ENCODE data around the gene SRP14.
"Not testable (repeated sequence)": the region's sequence is repeated elsewhere in the genome, so short reads cannot be mapped to it uniquely, and the experiment has no call there.

SRP14 gene, protein sequence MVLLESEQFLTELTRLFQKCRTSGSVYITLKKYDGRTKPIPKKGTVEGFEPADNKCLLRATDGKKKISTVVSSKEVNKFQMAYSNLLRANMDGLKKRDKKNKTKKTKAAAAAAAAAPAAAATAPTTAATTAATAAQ

DNA sequence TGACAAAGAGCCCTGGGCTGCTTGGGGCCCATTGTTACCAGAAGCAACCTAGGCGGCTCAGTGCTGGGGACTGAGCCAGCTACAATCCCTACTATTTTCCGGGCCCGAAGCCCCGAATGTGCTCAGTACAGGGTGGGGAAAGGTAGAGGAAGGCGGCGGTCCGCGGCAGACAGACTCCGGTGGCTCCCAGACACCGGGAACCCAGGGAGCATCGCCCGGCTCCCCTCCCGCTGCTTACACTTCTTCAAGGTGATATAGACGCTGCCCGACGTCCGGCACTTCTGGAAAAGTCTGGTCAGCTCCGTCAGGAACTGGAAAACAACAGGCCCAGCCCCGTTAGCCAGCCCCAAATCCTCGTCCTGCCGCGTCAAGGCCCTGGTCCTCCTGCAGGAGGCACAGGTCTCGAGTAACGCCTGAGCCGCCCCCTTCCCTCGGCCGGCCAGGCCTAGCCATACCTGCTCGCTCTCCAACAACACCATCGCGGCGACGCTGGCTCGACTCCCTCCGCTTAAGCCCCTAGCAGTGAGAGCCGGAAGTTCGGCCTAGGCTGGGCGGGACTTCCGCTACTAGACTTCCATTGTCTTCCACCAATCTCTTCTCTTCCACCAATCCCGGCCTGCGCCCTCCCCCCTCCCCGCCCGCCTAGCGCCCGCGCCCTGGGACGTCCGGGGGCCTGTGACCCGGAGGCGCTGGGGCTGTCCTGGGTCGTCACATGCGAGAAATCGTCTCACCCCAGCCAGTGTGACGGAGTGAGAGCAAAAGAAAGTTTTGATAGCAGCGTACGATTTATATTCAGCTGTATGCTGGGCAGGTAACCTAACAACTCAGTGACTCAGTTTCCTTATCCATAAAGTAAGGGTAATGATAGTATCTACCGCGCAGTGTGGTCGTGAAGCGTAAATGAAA is at the start of gene SRP14:
TSS of gene SRP14 (minus strand) at position 544 of the 906 bp plus-strand sequence. CDS start at position 479, 65 bp downstream.
- peak; percentile 91 for DNase-seq

DNA sequence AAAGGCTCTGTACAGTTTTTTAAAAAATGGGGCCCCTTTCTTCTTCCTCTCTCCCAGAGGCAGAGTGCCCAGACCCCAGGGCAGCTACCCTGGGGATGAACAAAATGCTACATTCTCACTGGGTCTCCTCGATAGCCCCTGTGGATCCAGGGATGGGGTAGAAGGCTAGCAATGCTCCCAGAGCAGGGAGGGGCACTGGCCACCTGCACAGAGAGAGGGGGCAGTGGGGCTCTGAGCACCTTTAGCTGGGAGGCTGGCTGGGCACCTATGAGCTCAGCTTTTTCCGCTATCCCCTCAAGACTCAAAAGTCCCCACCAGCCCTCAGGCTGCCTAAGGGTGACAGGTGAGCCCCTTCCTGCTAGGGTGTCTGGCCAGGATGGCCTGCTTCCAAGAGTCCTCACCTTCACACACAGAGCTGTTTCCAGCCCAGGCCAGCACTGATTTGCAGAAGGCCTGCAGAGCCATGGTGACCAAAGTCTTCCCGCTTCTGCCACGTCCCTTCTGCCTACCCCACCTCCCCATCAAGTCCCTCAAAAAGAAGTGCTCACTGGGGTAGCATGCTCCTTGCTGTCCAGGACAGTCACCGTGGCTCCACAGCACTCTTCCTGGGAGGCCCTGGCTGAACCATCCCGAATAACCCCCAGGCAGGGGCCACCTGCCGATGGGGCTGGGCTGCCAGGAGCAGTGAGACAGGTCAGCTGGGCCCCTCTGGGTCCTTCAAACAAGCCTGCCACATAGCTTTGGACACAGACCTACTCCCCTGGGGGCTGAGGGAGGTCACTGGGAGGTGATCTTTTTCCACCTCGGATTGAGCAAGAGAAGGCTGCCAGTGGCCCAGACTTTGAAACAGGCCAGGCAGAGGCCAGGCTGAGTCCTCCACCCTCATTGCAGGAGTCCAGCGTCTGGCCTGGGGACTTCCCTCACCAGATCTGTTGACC is 49.3 kb upstream of the SRP14 start:
- no peak for DNase-seq

DNA sequence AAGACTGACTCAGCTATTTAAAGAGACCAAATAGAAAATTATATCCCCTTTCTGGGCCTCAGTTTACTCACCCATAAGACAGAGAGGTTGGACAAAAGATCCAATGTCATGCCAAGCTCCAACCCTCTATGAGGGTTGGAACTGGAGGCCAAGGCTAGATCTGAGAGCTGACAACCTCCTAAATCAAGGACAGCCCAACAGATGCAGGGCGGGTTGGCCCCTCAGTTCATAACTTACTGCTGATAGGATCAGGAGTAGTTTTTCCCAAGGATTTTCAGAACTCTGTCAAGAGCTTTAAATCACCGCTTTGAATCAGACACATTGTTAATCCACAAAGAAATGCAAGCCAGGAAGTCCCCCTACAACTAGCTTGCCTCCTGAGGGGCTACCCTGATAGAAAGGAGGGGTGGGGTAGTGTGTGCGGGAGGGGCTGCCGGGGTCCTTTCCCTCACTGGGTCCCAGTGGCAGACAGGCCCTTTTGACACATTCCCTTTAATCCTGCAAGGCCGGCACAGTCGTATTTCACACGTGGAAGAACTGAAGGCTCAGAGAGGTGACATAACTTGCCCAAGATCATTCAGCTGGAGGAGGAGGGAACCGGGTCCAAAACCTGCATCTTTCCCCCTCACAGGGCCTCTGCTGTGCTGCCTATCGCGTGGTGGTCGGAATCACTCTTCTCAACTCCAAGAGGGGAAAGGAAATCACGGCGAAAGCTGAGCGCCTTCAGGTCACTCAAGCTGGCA is 48.3 kb upstream of the SRP14 start:
- no peak for DNase-seq

DNA sequence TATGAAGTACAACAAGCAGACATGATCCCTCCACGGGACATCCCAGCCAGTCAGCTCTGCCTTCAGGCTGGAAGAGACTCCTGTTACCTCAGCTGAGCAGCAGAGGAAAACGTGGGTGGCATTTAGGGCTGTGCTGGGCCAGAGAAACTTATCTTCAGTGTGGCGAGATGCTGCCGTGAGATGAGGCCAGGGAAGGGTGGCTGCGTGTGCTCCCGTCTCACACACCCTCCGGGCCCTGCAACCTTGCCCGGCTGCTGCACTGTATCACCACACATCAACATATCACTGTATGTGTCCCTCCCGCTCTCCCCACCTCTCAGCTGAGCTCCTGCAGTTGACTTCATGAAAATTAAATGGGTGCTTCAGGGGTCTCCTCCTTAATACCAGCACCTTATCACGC is 46.3 kb upstream of the SRP14 start:
- DNase-seq, result no peak

DNA sequence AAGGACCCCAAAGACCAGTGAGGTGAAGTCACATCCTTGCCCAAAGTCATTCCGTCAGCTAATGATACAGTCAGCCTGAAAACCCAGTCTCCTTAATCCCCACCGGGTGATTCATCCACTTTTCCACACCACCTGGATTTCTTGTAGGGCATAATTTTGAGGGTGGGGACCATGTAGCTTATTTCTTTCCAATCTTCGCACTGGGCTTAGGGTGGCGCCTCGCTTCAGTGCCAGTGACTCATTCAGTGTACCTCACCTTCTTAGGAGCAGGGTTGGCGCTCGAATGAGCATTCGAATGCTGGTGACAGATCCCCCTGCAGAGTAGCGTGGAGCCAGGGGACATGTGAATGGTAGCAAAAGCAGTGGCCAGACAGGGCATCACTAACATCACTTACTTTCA is 45.7 kb upstream of the SRP14 start:
- DNase-seq, result no peak

DNA sequence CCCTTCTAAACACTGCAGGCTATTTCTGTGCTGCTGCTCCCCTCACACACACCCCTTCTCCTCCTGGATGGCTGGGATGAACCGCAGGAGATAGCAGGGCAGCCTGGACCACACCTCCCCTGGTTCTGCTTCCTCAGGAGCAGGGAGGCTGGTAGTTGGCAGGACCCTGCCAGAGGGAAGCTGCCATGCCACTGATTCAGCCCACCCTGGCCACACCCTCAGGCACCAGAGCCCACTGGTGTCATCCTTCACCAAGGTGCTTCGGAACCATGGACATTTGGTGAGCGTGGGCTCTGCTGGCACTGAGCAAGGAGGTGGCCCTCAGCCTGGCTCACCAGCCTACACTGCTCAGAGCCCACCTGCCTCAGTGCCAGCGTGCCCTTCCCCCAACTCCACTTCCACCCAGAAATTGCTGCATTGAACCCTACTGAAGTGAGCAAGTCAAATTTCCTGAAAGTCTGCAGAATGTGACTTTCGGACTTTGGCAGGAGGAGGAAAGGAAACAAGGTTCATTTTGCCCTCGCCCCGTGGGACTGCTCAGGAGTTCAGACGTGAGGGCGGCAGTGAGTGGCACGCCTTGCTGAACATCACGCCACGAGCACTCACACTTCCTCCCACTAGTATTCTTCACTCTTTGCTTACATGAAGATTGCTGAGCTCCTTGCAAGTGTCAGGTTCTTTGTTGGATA is 43.4 kb upstream of the SRP14 start:
- DNase-seq, result no peak

DNA sequence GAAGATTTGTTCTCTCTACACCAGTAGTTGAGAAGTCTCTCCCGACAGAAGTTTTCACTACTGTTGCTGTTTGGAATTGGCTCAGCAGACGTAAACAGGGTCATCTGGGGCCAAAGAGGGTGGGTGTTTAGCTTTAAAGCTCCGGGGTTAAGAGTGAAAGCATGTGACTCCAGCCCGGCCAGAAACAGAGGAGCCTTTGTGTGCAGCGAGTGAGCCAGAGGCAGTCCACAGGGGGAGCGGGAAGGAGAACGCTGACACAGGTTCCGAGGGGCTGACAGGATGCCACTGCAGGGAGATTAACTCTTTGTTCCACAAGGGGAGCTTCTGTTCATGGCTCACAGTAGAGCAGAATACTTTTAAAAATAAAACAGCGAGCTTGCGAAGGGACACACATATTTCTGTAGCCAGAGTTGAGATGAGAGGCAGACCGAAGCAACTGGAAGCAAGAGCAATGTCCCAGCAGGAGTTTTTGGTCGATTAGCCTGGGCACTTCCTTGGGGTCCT is 42.8 kb upstream of the SRP14 start:
- DNase-seq, result no peak

DNA sequence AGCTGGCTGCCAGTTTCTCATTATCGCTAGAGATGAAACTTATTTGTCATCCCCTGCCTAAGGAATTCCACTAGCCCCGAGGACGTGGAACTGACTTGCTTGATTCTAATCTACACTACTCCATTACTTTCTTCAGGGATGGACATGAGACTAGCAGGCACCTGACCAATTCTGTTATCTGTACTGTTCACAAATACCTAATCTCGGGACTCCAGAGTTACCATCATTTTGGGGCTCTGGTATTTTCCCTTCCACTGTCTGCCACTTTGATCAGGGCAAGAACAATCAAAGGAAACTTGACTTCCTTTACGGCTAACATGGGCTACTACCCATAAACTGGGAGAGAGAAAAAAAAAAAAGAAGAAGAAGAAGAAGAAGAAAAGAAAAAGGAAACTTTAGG is 41.9 kb upstream of the SRP14 start:
- DNase-seq, result no peak

DNA sequence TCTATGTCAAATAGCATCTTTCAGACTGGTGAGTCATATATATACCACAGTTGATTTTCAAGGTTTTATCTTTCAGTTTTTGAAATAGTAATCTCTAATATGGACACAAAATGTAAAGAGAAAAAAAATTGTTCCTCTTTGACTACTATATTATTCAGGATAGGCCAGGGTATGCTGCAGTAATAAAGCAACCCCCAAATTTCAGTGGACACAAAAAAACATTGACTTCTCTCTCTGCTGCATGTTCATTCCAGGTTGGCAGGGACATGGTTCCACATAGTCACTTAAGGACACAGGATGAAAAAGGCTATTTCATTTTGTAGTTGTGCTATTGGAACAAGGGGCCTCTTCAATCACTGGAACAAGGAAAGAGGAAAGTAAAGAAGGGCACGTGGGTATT is 41.1 kb upstream of the SRP14 start:
- no peak for DNase-seq

DNA sequence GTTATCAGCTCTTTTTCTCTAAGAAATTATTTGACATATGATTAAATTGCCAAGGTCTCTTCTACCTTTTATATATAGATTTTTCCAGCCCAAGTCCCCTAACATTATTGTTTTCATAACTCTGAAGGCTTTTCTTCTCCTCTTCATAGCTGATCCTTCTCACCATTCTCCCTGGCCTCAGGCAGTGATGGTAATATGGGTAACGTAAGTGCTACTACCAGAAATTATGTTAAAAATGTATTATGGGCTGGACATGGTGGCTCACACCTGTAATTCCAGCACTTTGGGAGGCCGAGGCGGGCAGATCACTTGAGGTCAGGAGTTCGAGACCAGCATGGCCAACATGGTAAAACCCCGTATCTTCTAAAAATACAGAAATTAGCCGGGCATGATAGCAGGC is 40.5 kb upstream of the SRP14 start:
- DNase-seq, result no peak

DNA sequence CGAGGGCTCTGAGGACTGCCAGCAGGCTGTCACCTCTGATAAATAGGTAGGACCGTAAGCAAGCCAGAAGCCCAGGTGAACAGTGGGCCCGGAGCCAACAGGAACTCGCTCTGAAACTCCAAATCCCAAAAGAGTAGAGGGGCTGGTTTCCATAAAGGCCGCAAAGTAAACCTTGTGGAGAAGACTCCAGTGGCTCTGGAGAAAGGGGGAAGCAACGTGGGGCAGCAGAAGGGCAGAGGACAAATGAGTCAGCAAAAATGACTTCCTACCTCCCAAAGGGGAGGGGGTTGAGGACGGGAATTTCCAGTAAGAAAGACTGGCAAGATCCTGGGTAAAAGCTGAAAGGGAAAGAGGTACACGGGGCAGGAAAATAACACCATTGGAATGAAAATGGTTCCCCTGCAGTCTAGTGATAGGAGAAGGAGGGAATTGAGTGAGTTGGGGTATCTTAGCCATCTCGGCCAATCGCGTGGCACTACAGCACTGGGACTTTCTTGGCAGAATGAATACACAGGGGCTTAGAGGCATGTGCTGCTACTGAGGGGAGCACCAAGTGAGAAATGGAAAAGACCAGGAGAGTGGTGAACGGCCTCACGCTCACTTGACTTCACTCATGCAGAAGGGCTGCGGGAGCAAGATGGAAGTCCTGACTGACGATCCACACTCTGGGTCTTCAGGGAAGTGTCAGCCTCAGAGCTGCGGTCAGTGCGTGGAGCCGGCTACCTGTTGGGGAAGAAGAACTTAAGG is 36.5 kb upstream of the SRP14 start:
- no peak for DNase-seq

DNA sequence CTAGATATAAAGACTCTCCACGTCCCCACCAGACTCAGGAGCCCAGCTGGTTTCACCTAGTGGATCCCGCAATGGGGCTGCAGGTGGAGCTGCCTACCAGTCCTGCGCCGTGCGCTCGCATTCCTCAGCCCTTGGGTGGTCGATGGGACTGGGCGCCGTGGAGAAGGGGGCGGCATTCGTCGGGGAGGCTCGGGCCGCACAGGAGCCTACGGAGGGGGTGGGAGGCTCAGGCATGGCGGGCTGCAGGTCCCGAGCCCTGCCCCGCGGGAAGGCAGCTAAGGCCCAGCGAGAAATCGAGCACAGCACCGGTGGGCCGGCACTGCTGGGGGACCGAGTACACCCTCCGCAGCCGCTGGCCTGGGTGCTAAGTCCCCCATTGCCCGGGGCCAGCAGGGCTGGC is 35.7 kb upstream of the SRP14 start:
- not testable (repeated sequence) for DNase-seq

DNA sequence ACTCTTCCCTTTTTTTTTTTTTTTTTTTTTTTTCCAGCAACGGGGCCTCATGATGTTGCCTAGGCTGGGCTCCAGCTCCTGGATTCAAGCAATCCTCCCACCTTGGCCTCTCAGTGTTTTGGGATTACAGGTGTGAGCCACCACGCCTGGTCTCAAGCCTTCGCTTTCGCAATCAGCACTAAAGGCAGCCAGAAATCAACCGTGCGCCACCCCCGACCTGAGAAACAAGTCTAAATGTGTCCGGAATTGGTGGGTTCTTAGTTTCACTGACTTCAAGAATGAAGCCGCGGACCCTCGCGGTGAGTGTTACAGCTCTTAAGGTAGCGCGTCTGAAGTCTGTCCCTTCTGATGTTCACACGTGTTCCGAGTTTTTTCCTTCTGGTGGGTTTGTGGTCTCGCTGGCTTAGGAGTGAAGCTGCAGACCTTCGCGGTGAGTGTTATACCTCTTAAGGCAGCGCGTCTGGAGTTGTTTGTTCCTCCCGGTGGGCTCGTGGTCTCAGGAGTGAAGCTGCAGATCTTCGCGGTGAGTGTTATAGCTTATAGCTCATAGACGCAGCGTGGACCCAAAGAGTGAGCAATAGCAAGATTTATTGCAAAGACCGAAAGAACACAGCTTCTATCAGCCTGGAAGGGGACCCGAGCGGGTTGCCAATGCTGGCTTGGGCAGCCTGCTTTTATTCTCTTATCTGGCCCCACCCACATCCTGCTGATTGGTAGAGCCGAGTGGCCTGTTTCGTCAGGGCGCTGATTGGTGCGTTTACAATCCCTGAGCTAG is 34.9 kb upstream of the SRP14 start:
- not testable (repeated sequence) for DNase-seq

DNA sequence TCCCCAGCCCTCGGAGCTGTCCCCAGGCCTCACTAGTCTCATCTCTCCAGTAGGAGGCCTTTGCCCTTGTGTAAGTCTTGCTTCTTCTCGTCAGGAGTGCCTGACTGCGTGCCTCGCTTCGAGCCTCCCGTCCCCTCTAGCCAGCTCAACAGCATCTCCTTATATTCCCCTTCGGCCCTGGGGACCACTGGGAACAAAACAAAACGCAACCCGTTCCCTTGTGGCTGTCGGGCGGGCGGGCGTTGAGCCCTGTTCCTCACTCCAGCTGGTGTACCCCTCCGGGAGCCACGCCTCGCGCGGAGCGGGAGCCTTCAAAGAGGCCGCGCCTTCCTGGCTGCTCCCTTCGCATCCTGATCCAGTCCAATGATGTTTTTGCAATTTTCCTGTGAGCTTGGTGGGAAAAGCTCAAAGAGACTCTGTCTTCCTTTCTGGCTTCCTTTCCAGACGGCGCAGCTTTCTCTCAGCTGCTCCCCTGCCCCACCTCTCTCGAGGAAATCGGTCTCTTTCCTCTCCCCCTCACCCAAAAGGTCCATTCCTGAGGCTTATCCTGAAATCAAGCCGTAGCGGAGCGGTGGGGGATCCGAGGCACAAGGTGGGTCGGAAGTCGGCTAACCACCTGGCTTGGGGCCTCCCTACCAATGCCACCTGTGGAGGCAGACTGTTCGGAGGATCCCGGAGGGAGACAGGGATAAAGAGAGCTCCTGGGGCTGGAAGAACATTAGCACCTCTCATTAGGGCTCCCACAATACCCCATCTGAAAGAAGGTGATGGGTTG is 33.4 kb upstream of the SRP14 start:
- DNase-seq, result no peak

DNA sequence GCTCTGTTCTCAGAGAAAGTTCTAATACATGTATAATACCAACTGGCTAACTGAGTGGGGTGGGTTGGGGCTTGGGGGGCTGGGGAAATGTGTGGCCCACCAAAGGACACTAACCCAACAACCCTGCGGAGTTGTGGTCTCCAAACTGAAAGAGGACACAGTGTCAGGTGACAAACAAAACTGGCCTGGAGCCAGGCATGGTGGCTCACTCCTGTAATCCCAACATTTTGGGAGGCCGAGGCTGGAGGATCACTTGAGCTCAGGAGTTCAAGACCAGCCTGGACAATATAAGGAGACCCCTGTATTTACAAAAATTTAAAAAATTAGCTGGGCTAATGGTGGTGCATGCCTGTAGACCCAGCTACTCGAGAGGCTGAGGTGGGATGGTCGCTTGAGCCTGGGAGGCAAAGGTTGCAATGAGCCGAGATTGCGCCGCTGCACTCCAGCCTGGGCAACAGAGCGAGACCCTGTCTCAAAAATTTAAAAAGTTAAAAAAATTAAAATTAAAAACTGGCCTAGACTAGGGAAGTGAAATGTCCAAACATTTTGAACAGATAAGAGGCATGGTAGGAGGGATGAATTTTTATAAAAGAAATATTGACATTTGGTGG is 31.7 kb upstream of the SRP14 start:
- no peak for DNase-seq

DNA sequence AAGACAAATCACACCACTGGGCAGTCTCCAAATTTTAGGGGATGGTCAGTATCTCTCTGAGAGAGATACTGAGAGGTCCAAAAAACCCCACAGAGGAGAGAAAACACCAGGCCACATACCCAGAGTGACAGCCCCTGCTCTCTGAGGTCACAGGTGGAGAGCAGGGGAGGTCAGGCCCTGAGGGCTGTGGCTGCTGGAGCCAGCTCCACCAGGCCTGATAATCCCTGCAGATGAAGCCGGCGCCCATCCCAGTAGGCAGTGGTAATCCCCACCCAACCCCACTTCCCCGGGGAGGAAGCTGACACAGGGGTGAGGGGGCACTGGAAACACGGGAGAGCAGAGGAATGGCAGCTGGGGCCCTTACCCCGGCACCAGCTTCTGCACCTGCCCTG is 31.2 kb upstream of the SRP14 start:
- DNase-seq, result no peak

DNA sequence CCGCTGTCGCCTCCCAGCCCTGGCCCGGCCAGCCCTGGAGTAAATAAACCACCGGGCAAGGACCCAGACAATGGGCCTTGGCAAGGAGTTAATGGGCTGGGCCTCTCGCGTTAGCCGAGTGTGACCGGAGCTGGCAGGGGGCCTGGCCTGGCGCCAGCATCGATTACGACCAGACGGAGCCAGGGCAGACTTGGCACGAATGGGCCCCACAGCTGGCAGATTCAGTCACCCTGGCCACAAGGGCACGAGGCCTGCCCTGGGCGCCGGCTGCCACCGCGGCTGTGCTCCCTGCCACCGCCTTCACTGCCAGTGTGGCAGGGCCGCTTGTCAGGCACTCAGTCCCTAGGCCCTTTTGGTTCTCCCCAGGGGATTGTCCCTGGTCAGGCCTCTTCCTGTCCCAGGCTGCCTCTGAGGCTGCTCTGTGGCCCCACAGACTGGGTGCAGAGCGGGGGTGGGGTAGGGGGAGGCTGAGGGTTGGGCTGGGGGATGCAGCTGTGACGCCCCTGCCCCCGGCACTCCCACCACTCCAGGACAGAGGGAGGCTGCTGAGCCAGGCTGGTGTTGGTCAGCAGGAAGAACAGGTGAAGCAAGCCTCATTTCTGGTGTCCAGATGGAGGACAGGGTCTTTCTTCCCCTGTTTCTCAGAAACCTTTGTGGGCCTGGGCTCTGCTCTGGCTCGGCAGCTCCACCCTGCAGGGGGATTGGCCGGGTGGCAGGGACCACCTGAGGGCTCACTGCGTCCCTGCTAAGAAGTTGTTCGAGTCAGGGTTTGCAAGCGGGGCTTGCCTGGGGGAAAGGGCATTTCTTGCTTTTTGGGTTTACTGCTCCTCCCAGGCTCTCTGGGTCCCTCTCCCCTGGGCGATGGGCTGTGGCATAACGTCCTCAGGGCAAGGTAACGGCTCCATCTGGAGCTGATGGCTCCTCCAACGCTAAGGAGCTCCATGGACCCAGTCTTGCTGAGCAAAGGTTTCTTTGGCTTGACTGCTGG is 30.5 kb upstream of the SRP14 start:
- DNase-seq, result no peak
